ENCODE data around the gene FLOT1. TPM values are rescaled to one million over a fixed set of nuclear protein-coding genes. Genes with fewer than 3 reads are reported as not detected.
"Not testable (repeated sequence)": the region's sequence is repeated elsewhere in the genome, so short reads cannot be mapped to it uniquely, and the experiment has no call there.

FLOT1 gene
- polyA plus RNA-seq, 1 donor, result 105 TPM

- no peak for DNase-seq (ENCODE audit: low read depth)
Measured at GRCh38 chr6:30747300-30747687, 4.8 kb upstream of the FLOT1 start.

DNA sequence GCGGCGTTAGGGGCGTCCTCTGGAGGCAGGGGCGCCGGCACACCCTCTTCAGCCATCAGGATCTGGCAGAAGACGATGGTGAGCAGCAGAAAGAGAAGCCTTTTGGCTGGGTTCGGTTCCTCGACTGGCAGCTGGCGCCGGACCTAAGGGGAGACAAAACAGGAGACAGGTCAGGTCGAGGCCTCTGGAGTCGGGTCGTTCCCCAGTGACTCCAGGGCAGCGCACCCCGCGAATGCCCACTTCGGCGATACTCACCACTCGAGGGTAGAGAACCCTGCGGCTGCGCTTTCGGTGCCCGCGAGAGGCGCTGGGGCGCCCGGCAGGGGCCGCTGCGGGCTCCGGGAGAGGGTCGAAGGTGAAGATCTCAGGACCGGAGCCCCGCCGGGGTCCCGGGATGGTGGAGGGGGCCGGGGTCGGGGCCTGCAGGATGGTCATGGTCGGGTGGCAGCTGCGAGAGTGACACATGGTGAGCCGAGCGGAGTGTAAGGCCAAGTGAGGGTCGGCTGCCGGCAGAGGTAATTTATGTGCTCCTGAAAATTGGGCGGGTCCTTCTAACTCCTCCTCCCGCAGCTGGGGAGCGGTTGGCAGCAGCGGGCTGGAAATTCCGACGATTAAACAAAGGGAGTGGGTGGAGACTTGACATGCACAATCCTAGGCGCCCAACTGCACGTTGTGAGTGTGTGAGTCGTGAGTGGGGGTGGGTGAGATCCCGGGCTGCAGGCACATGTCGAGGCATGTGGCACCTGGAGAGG, 1.7 kb upstream of the FLOT1 start, which contains the start of gene IER3:
Gene IER3, minus strand, starts transcription at position 494 of the 752 bp plus-strand sequence. Its CDS starts 29 bp downstream, at position 465.
- DNase-seq (ENCODE audit: low read depth), result no peak

GRCh38 chr6:30743099-30744053, 889 bp upstream of the FLOT1 start:
- no peak for DNase-seq (ENCODE audit: low read depth)

- DNase-seq (ENCODE audit: low read depth), result no peak
Measured at GRCh38 chr6:30741789-30742315, 635 bp downstream of the FLOT1 start.

DNA sequence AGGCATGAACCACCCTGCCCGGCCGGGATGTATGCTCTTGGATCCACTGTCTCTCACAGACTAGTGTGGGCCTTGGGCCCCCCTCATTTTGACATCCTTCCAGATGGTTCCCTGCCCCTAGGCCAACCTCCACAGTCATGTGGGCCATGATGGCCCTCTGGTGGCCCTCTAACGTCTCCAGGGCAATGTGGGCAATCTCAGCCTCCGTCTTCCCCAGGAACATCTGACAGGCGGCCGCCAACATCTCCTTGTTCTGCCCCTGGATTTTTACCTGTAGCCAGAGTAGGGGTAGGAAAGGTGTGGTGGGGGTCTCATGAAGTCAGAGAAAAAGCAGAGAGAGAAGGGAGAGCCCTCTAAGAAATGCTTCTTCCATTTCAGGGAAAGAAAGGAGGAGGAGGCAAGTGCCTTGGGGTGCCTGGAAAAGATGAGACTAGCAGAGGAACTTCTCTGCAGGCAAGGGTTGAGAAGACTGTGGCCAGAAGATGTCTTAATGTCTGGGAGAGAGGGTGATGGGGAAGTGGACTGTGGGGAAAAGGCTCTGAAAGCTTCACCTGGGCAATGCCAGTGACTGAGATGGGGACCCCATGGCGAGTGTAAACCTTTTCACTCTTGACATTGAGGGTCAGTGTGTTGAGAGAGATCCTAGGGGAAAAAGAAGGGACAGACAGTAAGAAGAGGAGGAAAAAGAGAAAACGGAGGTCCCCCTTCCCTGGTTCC, 1.3 kb downstream of the FLOT1 start:
- DNase-seq (ENCODE audit: low read depth), result no peak

DNA sequence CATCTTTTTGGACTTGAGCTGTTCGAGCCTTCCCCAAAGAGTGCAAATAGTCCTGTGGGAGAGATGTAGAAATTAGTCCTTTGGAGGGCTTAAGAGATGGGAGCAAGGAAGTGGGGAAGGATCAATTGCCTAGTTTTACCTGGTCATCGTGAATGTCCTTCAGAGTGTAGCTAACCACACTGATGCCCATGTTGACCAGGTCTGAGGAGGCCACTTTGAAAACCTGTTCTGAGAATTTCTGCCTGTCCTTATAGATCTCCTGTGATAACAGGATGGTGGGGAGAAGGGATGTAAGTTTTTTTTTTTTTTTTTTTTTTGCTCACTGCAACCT, 2.0 kb downstream of the FLOT1 start:
- no peak for DNase-seq (ENCODE audit: low read depth)

GRCh38 chr6:30738532-30738931, 4.0 kb downstream of the FLOT1 start:
- DNase-seq (ENCODE audit: low read depth), result no peak

DNA sequence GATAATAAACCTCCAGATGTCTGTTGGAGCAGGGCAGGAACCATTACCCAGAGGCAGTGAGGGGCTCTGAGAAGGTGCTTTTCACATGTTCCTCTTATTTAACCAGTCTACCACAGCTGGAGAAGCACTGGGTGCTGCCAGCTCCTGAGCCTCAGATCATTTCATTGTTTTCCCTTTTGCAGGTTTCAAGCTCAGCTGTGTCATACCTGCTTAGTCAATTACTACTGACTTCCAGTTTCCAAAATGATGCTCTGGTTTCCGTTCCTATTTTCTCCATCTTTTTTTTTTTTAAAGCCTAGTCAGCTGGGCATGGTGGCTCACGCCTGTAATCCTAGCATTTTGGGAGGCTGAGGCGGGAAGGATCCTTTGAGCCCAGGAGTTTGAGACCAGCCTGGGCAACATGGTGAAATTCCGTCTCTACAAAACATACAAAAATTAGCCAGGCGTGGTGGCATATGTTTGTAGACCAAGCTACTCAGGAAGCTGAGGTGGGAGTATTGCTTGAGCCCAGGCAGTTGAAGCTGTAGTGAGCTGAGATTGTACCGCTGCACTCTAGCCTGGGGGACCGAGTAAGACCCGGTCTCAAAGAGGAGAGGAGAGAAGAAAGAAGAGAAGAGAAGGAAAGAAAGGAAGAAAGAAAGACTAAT, 6.7 kb downstream of the FLOT1 start:
- DNase-seq (ENCODE audit: low read depth), result no peak

GRCh38 chr6:30732237-30732943, 10.1 kb downstream of the FLOT1 start:
- DNase-seq (ENCODE audit: low read depth), result no peak

- DNase-seq (ENCODE audit: low read depth), result no peak
Measured at GRCh38 chr6:30730601-30731435, 11.7 kb downstream of the FLOT1 start.

DNA sequence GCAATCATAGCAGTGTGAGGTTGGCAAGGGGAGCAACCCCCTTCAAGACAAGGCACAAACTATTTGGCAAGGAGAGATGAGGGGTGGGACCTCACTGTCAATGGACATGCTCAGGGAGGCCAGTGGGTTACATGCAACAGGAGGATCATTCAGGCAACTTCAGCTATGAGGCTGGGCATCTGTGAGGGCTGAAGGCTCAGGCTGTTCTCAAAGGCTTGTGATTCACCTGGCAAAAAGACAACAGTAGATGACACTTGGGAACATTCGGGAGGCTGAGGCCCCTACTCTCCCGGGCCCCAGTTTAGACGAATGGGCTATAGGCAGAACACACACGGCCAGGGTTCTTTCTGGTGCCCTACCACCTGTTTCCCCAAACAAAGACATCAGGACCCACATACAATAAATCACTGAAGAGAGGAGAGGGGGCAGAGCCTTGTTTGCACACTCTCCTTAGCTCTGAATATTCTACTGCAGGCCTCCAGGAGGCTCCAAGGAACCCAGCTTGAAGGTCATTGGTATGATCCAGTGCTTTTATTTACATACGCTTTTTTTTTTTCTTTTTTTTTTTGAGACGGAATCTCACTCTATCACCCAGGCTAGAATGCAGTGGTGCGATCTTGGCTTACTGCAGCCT, 14.4 kb downstream of the FLOT1 start:
- DNase-seq (ENCODE audit: low read depth), result no peak

GRCh38 chr6:30726506-30727413, 15.7 kb downstream of the FLOT1 start:
- DNase-seq (ENCODE audit: low read depth), result no peak

DNA sequence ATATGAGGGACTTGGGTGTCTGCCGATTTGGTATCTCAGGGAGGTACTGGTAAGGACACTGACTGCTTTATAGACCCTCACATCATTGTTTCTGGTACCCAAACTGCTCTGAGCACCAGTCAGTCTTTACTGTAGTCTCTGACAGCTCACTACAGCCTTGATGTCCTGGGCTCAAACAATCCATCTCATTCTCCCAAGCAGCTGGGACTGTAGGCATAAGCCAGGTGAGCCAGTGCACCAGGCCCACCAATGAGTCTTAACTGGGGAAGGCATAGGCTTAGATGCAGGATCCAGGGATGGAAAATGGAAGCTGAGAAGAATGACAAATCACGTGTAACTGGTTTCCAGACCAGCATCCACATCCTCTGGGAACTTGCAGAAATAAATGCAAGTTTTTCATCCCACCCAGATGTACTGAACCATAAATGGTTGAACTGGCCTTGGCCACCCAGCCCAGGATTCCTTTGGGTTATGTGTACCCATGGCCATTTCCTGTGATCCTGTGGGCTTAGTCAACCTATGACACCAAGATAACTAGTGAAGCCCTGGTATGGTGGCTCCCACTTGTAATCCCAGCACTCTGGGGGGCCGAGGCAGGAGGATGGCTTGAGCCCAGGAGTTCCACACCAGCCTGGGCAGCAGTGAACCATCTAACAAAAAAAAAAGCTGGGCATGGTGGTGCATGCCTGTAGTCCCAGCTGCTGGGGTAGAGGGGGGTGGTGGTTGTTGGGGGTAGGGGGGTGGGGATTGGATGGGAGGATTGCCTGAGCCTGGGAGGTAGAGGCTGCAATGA, 16.6 kb downstream of the FLOT1 start:
- no peak for DNase-seq (ENCODE audit: low read depth)

DNA sequence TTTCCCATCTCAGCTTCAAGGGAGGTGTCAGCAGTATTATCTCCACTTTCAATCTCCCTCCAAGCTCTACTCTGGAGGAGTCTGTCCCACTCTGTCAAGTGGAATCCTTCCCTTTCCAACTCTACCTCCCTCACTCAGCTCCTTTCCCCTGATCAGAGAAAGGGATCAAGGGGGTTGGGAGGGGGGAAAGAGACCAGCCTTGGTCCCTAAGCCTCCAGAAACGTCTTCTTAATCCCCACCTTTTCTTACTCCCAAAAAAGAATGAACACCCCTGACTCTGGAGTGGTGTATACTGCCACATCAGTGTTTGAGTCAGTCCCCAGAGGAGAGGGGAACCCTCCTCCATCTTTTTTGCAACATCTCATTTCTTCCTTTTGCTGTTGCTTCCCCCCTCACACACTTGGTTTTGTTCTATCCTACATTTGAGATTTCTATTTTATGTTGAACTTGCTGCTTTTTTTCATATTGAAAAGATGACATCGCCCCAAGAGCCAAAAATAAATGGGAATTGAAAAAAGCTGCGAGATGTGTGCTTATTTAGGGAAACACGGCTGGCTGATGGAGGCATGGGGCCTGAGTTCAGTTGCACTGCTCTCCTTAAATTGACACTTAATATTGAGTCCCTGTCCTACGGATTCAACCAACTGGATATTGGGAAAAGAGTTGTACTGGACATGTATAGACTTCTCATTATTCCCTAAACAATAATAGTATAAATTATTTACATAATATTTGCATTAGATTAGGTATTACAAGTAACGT, 17.4 kb downstream of the FLOT1 start:
- no peak for DNase-seq (ENCODE audit: low read depth)

- not testable (repeated sequence) for DNase-seq (ENCODE audit: low read depth)
Measured at GRCh38 chr6:30723843-30724741, 18.4 kb downstream of the FLOT1 start.

Data from forelimb muscle (tissue), 1 donor.